ENCODE measurements around the gene CCDC138.

The CCDC138 gene

DNA sequence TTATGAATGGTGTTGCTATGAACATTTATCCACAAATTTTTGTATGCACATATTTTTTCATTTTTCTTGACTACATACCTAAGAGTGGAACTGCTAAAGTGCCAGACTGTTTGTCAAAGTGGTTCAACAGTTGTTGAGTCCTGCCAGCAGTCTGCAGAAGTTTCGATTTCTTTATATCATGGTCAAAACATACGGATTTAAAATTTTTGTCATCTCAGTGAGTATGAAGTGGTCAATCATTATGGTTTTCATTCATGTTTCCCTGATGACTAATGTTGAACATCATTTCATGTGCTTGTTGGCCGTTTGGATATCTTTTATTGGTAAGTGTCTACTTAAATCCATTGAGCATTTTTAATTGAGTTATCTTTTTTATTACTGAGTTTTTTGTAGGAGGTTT lies 39.2 kb downstream of the CCDC138 start:
- no peak for DNase-seq (ENCODE audit: low read depth)

DNA sequence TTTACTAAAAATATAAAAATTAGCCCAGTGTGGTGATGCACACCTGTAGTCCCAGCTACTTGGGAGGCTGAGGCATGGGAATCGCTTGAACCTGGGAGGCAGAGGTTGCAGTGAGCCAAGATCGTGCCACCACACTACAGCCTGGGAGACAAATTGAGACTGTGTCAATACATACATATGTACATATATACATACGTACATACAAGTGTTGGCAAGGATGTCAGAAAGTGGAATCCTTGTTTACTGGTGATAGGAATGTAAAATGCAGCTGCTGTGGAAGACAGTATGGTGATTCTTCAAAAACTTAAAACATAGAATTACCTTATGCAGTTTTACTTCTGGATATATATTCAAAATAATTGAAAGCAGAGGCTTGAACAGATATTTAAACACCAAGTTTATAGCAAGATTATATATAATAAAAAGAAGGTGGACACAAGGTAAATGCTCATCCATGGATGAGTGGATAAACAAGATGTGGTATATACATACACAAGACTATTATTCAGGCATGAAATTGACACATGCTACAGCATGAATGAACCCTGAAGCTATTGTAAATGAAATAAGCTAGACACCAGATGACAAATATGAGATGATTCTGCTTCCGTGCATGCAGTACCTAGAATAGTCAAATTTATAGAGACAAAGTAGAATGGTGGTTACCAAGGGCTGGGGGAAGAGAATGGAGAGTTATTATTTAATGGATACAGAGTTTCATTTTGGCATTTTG lies 43.2 kb downstream of the CCDC138 start:
- no peak for DNase-seq (ENCODE audit: low read depth)

DNA sequence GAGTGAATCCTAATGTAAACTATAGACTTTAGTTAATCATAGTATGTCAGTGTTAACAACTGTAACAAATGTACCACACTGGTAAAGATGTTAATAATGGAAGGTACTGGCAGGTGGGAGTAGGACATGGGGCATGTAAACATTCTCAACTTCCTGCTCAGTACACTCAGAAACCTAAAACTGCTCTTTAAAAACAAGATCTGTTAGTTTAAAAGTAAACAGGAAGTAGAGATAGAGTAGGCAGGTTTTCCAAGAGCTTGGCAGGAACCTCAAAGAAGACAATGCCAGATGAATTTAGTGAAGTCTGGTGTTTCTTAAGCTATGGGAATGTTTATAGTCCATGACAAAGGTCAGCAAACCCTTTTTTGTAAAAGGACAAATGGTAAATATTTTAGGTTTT lies 46.6 kb downstream of the CCDC138 start:
- no peak for DNase-seq (ENCODE audit: low read depth)

DNA sequence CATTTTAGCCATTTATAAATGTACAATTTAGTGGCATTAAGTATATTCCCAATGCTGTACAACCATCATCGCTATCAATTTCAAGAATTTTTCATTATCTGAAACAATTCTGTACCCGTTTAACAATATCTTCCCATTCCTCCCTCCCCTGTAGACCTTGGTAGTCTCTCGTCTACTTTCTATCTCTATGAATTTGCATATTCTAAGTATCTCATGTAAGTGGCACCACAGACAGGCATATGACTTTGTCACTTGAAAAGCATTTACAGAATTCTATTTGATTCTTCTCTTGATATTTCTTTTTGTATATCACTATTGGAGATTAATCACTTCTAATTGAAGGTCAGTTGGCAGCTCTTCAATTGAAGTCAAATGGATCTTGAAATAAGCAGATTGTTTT lies 48.0 kb downstream of the CCDC138 start:
- no peak for DNase-seq (ENCODE audit: low read depth)

GRCh38 chr2:108835040-108835439 lies 48.5 kb downstream of the CCDC138 start:
- no peak for DNase-seq (ENCODE audit: low read depth)

- DNase-seq (ENCODE audit: low read depth), result no peak
These were observed 50.6 kb downstream of the CCDC138 start for GRCh38 chr2:108837198-108837597.

- DNase-seq (ENCODE audit: low read depth), result no peak
These were observed 54.9 kb downstream of the CCDC138 start for GRCh38 chr2:108841506-108841905.

DNA sequence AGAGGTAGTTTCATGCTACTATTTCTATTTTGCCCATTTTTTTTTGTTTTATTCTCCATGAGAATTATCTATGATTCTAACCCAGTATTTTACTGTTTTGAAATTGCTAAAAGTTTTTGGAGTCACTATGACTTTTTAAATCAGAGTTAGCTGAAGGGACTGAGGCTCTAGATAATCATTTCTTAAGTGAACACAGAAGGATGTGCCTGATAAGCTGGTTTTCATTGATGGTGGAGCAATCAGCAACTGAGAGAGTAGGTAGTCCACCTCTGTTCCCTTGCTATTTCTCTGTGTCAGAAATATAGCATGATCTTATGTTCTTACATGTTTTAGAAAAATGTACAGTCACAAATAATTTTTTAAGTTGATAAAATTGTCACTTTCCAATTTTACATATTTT lies 59.4 kb downstream of the CCDC138 start:
- DNase-seq (ENCODE audit: low read depth), result no peak

- DNase-seq (ENCODE audit: low read depth), result no peak
These were observed 60.4 kb downstream of the CCDC138 start for GRCh38 chr2:108847000-108847399.

GRCh38 chr2:108852375-108852774 lies 65.8 kb downstream of the CCDC138 start:
- DNase-seq (ENCODE audit: low read depth), result no peak

- DNase-seq (ENCODE audit: low read depth), result peak; percentile 26
These were observed 66.8 kb downstream of the CCDC138 start for GRCh38 chr2:108853421-108853820.

DNA sequence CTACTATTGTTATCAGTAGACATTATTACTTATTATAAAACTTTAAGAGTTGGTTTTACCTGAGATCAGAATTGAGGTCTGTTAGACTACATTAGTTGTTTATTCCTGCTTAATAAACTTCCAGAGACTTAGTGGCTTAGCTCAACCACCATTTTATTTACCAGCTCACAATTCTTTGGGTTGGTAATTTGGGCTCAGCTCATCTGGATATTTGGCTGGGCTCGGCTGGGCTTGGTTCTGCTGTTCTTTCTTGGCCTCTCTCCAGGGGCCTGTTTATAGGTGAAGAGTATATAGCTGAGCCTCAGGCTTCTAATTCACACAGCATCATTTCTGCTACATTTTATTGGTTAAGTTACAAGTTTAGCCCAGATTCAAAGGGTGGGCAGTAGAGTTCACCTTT lies 67.9 kb downstream of the CCDC138 start:
- no peak for DNase-seq (ENCODE audit: low read depth)

- no peak for DNase-seq (ENCODE audit: low read depth)
These were observed 68.6 kb downstream of the CCDC138 start for GRCh38 chr2:108855194-108855593.

GRCh38 chr2:108858894-108859293 lies 72.3 kb downstream of the CCDC138 start:
- DNase-seq (ENCODE audit: low read depth), result peak; percentile 26

GRCh38 chr2:108866041-108866440 lies 79.5 kb downstream of the CCDC138 start:
- no peak for DNase-seq (ENCODE audit: low read depth)

GRCh38 chr2:108868911-108869310 lies 82.3 kb downstream of the CCDC138 start:
- DNase-seq (ENCODE audit: low read depth), result no peak

- no peak for DNase-seq (ENCODE audit: low read depth)
These were observed 83.0 kb downstream of the CCDC138 start for GRCh38 chr2:108869542-108869941.

DNA sequence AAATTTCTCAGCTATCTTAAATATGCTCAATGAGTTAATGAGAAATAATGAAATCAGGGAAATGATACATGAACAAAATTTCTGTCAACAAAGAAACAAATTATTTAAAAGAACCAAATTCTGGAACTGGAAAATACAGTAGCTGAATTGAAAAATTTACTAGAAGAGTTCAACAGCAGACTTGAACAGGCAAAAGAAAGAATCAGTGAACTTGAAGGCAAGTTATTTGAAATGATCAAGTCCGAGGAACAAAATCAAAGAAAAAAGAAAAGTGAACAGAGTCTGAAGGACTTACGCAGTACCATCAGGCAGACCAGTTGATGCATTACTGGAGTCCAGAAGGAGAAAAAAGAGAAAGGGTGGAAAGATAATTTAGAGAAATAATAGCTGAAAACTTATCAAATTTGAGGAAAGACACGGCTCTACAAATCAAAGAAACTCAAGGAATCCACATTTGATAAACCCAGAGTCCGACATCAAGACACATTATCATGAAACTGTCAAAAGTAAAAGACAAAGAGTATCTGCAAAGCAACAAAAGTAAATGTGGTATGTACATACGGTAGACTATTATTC lies 83.6 kb downstream of the CCDC138 start:
- no peak for DNase-seq (ENCODE audit: low read depth)

- DNase-seq (ENCODE audit: low read depth), result no peak
These were observed 90.9 kb downstream of the CCDC138 start for GRCh38 chr2:108877506-108877905.

DNA sequence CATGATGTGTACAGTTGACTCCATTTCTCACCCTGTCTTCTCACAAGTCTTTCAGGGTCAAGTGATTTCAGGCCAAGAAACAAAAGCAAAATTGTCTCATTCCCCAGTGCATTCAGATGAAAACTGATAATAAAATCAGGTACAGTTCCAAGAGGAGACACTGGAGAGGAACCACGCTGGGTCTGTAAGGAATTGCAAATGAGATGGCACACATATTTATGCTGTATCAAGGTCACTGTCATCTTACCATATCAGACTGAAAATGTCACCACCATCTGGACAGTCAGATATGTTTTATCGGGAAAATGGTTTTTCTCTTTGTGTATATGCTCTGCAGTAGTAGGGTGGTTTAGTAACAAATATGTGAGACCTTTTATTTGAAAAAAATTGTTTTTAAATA lies 91.7 kb downstream of the CCDC138 start:
- no peak for DNase-seq (ENCODE audit: low read depth)

DNA sequence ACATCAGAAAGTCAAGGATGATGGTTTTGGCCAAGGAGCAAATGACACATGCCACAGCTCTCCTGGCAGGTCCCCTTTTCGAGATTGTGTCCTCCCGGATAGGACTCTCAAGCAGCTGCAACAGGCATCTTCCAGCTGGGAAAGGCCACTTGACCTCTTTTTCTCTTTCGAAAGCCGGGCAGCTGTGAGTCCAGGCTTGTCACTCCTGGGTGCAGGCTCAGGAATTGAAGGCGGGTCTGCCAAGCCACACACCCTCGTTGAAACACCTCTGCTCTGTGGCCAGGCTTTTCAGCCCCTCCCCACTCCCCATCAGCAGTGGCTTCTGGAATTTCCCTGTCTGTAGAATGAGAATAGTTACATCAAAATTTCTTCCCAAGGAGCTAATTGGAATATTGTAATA lies 98.0 kb downstream of the CCDC138 start:
- no peak for DNase-seq (ENCODE audit: low read depth)

DNA sequence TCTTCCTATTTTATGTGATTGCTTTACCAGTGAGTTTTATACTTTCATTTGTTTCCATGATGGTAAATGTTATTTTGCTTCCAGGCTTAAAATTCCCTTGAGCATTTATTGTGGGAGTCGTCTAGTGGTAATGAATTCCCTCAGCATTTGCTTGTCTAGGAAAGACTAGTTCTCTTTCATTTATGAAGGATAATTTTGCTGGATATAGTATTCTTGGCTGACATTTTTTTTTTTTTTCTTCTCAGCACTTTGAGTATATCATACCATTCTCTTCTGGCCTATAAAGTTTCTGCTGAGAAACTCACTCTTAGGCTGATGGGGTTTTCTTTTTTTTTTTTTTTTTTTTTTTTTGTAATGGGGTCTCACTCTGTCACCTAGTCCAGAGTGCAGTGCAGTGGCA lies 103.3 kb downstream of the CCDC138 start:
- DNase-seq (ENCODE audit: low read depth), result no peak

DNA sequence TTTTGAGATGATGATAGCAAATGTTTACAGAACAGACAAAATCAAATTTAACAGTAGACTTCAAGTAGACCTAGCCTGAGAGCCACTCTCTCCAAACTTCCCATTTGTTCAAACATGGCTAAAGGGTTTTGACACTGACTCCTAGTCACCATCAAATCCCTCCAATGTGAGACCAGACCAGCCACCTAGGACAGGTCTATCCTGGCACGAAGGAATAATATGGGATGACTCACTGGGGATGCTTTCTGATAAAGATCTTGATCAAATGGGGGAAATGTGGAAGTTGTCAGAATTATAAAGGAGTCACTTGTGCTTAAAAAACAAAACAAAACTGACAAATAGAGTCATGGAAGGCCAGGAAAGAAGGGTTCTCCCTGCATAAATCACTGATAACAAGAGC lies 106.7 kb downstream of the CCDC138 start:
- no peak for DNase-seq (ENCODE audit: low read depth)

DNA sequence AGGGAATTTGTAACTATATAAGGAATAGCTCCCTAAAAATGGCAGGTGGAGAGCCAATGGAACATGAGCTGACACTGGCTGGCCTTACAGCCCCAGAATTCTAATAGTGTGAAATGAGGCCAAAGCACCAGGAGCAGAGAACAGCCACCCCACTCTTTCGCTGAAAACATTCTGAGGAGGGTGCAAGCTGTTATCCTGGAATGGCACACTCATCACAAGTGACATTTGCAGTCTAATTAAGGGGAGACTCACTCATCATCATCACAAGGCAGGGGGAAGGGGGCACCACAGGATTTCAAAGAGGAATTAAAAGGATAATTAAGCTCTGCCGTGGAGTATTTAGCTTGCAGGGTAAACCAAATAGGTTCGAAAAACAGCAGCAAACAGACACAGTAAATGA lies 108.2 kb downstream of the CCDC138 start:
- DNase-seq (ENCODE audit: low read depth), result no peak

Data from non-pigmented ciliary epithelial cell (primary cell).